HG02852 (cell line): Measurements from ENCODE around the gene ENO1.

Experiments
- ATAC-seq: cut with Tn5 transposase; IDR thresholded peaks from one replicate; pipeline ENCODE4 v1.9.1; 2021; ENCODE audit warnings: mild to moderate bottlenecking, moderate library complexity; ENCODE audit not compliant: unreplicated experiment

The ENO1 gene

DNA sequence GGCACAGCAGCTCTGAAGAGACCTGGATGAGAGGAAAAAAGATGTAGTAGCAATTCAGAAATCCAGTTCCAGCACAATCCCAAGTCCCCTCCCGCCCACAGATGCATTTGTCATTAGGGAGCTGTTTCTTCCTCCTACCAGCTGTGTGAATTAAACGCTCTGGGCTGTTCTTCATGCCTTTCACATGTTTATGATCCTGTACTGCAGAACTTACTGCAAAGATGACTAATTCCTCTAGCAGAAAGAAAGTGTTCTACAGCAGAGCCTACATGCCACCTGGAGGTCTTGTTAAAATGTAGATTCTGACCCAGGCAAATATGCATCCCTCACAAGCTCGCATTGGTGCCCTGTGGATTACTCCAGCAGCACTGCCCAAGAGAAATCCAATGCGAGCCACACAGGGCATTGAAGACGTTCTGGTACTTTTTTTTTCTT is 6.5 kb downstream of the ENO1 start:
- ATAC-seq = no peak

DNA sequence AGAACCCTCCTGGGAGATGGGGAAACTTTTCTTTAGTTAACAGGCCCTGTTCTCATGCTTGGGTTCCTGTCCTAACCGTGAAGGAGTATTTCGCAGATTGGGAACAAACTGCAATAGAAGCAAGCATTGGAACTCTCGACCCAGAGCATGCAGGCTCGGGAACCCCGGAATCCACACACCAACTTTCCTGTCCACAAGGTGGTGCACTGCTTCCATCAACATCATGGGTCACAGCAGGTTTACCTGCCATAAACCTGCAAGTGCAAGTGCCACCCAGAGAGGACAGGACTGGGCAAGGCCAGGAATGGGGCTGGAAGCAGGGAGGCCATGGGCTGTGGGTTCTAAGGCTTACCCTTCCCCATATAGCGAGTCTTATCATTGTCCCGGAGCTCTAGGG is 6.9 kb downstream of the ENO1 start:
- ATAC-seq = no peak

DNA sequence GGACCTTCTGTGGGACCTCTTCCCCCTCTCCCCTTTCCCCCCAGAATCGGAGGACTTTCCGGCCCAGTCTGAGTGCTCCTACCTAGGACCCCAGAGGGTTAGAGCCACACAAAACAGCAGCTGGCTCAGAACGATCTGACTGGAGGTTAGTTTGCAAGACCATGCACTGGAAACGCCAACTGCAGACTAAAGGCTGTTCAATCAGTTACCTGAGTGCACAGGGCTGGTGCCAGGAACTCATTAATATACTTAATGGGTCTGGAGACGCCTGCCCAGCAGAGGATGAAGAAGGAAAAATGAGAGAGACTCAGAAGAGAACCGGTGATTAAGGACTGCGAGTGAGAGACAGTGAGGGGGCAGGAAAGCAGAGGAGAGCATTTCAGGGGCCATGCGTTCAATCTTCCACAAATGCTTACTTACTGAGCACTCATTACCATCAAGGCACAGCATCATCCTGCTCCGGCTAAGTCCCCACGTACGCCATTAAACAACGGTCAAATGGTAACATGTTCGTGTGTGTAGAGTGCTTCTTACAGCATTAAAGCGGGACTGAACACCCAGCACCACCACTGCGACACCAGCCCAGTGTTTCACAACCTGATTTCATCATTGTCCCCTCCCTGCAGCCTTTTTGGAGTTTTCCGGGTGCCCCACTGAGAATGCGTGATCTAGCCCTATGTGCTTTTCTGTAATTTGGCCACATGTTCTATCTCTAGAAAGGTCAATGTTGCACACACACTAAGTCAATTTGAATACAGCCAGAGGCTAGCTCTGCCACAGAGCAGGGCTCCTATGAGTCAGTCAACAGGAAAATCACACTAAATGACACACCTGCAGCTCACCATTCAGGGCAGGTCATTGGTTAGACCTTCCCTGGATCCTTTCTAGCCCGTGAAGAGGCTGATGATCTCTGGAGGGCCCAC is 7.6 kb downstream of the ENO1 start:
- no peak for ATAC-seq

DNA sequence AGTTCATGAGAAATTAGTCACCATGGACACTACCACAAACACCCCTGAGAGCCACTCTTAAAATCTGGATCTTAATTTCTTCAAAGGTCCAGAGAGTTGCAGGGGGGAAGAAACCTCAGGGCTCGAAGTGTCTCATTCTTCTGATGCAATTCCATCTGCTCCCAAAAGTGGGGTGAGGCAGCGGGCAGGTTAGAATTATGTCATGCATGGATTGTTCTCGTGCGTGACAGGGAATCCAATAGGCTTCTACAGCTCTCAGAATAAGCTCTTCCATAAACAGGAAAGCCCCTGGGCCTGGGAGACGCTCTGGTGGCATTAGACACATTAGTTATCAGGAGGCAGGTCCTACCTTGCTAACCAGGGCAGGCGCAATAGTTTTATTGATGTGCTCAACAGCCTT is 8.4 kb downstream of the ENO1 start:
- no peak for ATAC-seq

DNA sequence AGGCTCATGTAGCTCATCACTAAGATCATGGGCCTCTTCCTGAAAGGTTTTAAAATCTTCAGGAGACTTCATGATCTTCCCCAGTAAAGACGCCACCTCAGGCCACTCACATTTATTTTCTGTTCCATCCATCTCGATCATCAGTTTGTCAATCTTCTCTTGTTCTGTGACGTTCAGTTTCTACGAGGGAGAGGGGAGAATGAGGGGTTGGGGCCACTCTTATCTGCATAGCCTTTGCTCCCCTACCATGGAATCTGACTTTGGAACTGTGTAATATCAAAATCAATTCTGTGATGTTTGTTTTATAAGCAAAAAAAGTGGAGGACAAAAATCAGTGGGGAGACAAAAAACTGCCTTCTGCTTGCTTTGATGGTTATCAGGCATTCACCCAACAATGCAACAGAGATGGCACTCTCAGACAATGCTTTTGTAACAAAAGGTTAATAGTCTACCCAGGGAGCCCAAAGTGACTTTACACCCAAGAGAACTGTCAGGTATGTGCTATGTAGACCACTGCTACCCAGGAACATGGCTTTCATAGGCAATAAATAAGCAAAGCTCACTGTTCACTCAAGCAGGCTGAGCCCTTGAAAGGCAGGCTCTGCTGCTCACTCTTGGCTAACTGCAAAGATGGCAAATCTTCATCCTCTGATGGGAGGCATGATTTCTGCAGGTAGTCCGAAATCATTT is 10.5 kb downstream of the ENO1 start:
- ATAC-seq = no peak

DNA sequence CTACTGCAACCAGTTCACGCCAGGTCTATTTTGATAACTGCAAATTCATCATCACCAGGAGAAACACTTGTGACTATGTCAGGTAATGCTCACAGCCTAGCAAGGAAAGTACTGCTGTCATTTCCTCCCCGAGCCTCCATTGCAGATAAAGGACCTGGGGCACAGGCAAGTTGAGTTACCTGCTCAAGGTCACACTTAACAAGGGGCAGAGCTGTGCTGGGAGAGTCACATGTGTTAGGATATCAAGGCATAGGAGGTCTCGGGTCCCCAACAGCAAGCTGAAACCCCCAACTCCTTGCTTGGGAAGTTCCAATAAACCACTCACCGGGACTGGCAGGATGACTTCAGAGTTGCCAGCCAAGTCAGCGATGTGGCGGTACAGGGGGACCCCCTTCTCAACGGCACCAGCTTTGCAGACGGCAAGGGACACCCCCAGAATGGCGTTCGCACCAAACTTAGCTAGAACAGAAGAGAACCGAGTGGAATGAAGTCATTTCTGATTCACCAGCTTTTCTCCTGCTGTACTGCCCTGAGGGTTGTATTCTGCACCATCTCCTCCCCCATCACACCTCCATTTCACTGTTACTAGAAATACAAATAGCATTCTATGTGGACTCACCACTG is 11.6 kb downstream of the ENO1 start:
- no peak for ATAC-seq

DNA sequence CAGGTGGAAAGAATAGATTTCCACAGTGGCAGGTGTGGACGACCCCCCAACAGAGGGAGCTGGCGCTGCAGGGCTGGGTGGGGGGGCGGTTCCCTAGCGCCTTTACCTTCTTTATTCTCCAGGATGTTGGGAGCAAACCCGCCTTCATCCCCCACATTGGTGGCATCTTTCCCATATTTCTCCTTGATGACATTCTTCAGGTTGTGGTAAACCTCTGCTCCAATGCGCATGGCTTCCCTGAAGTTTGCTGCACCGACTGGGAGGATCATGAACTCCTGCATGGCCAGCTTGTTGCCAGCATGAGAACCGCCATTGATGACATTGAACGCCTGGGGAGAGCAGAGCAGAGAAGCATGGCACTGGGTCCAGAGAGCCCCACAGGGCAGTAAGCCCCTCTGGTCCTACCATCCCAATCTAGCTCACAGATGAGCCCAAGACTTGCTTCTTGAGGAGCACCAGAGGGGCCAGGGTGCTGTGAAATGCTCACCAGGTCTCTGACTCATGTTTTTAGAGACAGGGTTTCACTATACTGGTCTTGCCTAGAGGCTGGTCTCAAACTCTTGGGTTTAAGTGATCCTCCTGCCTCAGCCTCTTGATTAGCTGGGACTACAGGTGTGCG is 12.2 kb downstream of the ENO1 start:
- ATAC-seq = no peak

DNA sequence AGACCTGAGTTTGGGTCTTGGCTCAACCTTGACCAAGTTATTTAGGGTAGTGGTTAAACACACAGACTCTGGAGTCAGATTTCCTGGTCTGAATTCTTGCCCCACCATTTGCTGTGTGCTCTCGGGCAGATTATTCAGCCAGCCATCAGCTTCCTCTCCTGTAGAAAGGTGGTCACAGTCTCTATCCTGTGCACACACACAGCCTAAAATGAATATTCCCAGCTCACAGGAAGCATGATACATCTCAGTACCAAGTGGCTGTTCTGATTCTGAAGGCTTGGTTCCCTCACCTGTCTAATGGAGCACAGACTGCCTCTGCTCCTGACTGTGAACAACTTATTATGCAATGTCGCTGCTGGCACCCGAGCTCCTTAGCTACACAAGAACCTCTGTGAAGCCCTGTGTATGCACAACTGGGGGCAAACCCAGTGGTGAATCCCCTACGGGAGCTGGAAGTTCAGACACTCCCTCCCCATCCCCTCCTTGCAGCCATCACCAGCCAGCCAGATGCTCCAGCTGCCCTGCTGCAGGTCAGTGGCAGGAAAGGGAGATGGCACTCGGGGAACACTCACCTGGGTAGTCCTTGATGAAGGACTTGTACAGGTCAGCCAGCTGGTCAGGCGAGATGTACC is 13.7 kb downstream of the ENO1 start:
- ATAC-seq = no peak

DNA sequence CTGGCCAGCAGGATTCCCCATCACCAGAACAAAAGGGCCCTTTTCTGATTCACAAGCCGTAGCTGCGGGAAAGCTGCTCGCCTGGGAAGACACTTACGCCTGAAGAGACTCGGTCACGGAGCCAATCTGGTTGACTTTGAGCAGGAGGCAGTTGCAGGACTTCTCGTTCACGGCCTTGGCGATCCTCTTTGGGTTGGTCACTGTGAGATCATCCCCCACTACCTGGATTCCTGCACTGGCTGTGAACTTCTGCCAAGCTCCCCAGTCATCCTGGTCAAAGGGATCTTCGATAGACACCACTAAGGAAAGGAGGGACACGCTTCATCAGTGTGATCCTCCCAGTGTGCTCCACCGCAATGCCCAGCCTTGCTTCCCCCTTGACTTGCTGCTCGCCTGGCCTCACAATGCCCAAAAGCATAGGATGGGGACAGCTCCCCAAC is 14.7 kb downstream of the ENO1 start:
- ATAC-seq = no peak

DNA sequence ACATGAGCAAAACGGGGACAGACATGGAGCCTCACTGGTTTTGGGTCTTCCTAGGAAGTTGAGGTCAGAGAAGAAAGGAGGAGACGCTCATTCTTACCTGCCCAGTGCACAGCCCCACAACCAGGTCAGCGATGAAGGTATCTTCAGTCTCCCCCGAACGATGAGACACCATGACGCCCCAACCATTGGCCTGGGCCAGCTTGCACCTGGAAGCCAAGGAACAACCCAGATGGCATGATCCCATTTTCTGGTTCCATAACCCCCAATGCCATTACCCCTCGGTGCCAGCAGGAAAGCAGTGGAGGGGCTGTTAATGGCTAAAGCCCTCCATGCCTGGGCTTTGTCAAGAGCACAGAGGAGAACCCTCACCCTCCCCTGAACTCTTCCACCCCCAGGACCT is 15.3 kb downstream of the ENO1 start:
- no peak for ATAC-seq

DNA sequence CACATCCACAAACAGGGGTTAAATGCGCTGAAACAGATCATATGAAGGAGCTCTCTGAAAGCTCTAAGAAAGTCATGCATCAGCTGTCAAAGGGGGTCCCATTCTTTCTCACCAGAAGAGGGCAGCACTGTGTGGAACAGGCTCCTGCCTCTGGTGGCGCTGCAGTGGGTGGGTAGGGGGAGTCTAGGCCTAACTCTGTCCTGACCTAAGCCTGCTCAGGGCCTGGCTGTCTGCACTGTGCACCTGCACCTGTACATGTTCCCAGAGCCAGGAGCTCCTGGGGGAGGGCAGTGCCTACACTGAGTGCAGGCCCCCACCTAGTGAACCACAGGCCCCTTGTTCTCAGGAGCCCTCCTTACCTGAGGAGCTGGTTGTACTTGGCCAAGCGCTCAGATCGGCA is 16.0 kb downstream of the ENO1 start:
- no peak for ATAC-seq

DNA sequence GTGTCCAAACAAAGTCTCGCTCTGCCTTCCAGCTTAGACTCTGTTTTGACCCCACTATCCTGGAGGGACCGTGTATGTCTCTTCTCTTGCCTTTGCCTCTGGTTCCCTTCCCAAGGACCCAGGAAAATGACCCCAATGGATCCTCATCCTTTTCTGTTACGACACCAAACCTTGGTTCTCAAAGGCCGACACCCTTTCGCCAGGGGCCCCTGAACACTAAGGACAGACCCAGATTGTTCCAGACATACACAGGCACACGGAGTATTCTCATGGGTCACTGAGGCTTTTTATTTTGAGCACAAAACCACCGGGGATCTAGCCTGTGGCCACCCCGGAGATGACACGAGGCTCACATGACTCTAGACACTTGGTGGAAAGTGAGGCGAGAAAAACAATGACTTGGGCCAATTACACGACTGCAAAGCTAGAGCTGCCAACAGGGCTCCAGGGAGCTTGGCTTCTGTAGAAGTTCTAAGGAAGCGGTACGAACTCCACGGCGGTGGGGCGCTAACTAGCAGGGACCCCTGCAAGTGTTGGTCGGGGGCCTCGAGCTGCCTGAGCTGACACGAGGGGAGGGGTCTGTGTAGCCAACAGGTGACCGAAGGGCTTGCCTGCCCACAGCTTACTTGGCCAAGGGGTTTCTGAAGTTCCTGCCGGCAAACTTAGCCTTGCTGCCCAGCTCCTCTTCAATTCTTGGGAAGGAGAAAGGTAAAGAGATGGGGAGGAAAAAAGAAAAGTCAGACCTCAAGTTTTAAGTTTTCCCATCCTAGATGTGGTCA is 17.6 kb downstream of the ENO1 start:
- ATAC-seq = no peak

DNA sequence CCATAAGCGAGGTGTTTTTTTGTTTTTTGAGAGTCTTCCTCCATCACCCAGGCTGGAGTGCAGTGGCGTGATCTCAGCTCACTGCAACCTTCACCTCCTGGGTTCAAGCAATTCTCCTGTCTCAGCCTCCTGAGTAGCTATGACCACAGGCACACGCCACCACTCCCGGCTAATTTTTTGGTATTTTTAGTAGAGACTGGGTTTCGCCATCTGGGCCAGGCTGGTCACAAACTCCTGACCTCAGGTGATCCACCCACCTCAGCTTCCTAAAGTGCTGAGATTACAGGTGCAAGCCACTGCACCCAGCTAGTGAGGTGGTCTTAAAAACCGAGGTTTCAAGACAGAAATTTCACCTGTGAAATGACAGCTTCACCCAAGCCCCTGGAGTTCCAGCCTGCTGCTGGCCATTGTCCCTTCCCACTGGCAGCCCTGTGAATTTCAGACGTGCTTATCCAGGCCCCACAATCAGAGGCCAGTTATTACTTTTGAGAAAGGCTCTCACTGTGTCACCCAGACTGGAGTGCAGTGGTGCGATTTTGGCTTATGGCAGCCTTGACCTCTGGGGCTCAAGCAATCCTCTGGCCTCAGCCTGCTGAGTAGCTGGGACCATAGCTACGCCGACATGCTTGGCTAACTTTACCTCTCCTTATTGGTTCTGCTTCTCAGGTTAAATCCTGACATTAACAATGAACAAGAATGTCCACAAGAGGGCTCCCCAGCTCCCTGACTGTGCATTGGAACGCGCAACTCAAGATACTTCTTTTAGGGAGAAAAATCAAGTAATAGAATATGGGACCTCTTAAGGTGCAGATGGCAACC is 19.4 kb downstream of the ENO1 start:
- no peak for ATAC-seq

DNA sequence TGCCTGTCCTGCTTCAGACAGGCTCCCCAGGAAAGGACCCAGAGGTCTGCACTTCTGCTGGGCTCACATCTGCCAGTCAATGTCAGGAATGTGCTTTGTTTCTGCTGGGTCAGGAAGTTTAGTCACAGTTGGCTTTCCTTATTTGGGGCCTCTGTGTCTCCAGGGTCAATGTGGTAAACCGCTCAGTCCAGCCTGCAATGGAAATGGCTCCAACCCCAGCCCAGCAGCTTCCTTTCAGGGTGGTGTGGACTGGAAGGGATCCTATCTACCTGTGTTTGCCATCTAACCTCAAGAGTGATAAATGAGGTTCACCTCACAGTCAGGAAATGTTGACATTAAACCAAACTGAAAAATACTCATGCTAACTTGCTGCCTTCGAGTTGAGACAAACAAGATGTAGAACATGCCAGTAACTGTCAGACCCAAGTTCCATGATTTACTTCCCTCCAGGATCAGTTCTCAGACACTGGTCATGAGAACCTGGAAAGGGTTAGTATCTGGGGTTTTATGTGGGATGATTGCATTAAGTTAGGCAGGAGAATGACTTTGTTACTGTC is 20.3 kb downstream of the ENO1 start:
- ATAC-seq = no peak

DNA sequence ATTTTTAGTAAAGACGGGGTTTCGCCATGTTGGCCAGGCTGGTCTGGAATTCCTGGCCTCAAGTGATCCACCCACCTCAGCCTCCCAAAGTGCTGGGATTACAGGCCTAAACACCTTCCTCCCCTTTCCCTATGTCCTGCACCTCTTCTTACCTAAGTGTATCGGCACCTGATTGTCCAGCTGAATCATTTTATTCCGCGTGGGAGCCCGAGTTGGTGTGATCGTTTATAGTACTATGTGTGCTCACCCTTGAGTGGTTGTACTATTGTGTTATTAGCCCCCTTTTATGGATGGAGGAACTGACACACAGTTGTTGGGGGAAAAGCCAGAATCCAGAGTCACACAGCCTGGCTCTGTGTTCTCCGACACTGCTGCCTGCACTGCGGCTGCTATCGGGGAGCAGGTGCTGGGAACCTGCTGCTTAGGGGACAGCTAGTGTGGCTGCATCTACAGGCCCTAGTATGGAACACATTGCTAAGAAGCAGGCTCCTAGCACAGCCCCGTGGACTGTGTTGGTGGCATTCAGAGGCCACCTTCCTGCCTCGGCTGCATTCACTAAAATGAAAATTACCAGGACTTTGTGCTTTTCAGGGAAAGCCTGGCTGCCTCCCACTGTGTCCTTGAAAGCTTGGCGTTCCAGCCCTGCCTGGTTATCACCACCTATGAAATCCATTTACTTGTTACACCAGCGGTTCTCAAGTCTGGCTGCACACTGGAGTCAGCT is 21.6 kb downstream of the ENO1 start:
- no peak for ATAC-seq

DNA sequence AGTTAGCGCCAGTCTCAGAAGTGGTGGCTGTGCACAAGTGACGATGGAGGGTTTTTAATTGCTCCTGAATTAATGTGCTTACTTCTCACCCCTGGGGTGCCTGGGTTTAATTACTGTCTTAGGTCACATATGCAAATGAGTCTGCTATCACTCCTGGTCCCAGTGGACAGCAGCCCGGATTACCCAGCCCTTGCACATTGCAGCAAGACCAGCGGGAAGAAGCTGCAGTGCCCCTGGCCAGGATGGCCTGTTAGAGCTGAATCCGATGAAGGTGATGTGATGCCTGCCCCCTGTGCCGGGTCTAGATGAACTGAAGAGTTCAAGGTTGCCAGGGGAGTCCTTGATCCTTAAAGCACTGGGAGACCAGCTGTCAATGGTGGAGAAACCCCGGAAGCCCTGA is 24.2 kb downstream of the ENO1 start:
- ATAC-seq = no peak

DNA sequence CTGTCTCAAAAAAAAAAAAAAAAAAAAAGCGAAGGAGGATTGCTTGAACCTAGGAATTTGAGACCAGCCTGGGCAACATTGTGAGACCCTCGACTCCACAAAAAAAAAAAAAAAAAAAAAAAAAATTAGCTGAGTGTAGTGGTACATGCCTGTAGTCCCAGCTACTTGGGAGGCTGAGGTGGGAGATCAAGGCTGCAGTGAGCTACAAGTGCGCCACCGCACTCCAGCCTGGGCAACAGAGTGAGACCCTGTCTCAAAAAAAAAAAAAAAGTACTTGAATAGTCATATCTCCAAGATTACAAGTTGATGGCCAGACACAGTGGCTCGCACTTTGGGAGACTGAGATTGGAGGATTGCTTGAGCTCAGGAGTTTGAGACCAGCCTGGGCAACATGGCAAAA is 27.4 kb downstream of the ENO1 start:
- no peak for ATAC-seq

DNA sequence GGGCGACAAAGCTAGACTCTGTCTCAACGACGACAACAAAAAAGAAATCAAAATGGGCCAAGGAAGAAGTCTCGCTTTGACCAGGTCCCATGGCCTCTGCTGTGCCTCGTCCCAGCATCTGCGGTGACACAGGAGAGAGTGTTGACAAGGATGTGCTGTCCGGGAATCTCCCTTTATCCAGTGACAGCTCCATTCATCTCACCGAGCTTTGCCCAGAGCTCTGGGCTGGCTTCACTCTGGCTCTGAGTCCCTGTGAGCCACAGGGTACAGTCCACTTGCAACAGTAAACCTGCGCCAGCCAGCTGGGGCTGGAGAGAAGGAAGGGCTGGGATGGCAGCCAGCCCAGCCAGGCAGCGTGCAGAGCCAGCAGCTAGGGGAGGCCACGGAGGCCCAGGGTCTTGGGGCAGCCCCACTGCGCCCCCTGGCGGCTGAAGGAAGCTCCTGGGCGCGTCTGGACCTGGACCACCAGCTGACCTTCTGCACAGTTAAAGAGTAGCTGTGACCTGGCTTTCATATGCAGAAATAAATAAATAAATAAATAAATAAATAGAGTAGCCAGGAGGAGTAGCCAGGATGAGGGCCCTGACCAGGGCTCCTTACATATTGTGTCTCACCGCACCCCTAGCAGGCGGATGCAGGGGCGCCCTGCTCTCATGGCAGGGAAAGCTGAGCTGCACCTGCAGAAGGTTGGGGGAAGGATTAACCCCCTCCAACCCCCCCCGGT is 29.7 kb downstream of the ENO1 start:
- ATAC-seq = no peak
